HG03280 (cell line): ENCODE results near the gene VPS36.
"Not testable (repeated sequence)": the region's sequence is repeated elsewhere in the genome, so short reads cannot be mapped to it uniquely, and the experiment has no call there.

Experiments
- ATAC-seq: cut with Tn5 transposase; IDR thresholded peaks from one replicate; pipeline ENCODE4 v1.9.1; 2021; ENCODE audit warnings: mild to moderate bottlenecking, moderate library complexity; ENCODE audit not compliant: unreplicated experiment

VPS36 gene

DNA sequence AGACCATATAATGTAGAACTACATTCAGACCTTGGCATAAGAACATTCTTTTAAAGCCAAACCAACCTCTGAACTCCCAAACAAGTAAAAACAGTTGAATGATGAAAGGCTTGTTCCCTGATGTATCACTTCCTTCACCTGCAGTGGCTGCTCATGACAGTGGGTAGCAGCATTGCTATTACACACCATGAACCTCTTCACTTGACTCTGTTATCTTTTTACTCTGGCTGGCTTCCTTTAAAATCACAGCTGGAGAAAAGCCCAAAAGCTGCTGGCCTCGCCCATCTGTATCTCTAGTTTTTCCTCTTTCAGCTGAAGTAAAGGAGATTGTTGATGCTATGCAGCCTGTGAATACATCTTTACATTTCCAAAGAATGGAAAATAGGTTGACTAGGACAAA is 67.1 kb downstream of the VPS36 start:
- ATAC-seq, result no peak

DNA sequence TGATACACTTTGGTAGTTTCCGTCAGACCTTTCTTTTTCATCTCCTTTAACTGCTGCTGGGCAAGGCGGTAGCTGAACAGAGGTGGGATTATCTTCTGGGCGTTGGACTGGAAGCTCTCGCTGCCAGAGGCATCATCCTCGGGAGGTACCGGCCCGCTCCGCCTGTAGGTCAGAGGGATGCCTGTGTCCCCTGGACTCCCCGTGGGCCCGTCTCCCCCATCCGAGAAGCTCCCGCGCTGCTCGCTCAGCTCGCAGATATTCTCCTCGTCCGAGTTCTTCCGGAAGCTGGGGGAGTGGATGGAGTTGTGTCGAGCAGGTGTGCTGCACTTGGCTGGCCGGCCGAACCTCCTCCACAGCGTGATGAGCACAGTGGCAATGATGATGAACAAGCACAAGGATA is 72.1 kb downstream of the VPS36 start:
- no peak for ATAC-seq

- no peak for ATAC-seq
These were observed 72.5 kb downstream of the VPS36 start for GRCh38 chr13:52377898-52378297.

GRCh38 chr13:52374873-52375411 is 75.5 kb downstream of the VPS36 start:
- no peak for ATAC-seq

DNA sequence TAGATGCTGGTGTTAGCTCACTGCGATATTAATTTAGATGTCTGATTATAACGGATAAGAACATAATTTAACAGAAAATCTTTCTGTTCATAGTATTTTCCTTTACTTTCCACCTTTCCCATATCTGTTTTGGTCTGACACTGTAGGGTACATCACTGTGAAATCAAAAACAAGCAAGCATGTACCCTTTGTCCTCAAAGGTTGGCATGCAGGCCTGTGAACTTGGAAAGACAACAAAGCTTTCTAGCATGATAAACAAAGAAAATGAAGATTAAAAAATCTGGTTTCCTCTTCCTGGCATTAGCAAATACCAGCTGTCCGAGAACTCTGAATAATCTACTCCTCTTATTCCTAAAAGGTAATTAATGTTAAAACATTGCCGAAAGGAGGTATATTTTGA is 76.0 kb downstream of the VPS36 start:
- no peak for ATAC-seq

- ATAC-seq, result not testable (repeated sequence)
These were observed 77.2 kb downstream of the VPS36 start for GRCh38 chr13:52373277-52373676.

DNA sequence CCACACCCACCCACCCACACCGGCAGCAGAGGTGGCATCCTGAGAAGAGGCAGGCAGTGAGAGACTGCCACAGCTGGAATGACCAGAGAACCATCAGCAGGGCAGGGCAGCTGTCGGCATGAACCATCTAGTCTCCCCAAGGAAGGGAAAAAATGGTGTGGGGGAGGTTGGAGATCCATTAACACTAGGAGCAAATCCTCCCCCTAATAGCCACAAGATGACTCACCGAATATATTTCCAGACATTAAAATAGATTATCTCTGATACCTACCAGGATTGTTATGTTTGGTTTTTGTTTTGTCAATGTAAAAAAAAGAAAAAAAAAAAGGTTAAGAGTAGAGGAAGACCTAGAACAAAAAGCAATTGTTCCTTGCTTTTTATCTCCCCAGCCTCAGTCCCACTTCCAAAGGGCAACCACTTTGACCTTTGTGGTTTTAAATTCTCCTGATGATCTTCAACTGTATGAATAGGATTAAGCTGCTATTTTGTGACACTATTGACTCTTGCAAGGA is 78.6 kb downstream of the VPS36 start:
- no peak for ATAC-seq

DNA sequence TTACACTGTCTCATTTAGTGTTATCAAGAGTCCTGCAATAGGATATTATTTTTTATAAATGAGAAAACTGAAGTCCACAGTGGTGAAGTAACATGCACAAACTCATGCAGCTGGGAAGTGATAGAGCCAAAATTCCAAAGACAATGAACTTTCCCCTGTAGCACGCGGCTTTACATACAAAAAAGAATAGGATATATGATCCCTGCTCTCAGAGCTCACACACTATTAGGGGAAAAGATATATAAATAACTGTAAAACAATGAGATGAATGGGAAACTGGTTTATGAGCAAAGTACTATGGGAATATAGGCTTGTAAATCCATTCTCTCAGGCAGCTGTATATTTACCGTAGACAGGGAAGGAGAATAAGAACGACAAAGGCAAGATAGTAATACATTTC is 84.1 kb downstream of the VPS36 start:
- ATAC-seq, result no peak
